Neural crest cell (in vitro differentiated cells): ENCODE results near the gene FGD5. TPM values are rescaled to one million over a fixed set of nuclear protein-coding genes. Genes with fewer than 3 reads are reported as not detected.

Source experiments
- DNase-seq: peaks from one replicate; pipeline ENCODE4 v3.0.0; 2021; ENCODE audit warnings: low read depth, mixed read lengths, low spot score
- H3K27ac Mint-ChIP-seq: one replicate; pipeline ENCODE4 v1.8.0; 2021; ENCODE audit warnings: mild to moderate bottlenecking, mixed read lengths; ENCODE audit not compliant: unreplicated experiment
- H3K27me3 Mint-ChIP-seq: 2 replicates; pipeline ENCODE4 v1.8.0; 2021; ENCODE audit warnings: low read depth, mild to moderate bottlenecking, mixed read lengths
- H3K36me3 Mint-ChIP-seq: 2 replicates; pipeline ENCODE4 v1.8.0; 2021; ENCODE audit warnings: low read depth, mild to moderate bottlenecking, mixed read lengths
- H3K4me1 Mint-ChIP-seq: 2 replicates; pipeline ENCODE4 v1.8.0; 2021; ENCODE audit warnings: mixed read lengths
- H3K4me3 Mint-ChIP-seq: one replicate; pipeline ENCODE4 v1.8.0; 2021; ENCODE audit warnings: mild to moderate bottlenecking, mixed read lengths
- H3K9me3 Mint-ChIP-seq: 2 replicates; pipeline ENCODE4 v1.8.0; 2021; ENCODE audit warnings: mixed read lengths
- CTCF ChIP-seq: fragments of 200-600 bp; sonication (generic); conservative IDR thresholded peaks from 2 replicates; pipeline ENCODE4 v1.5.0; 2021; ENCODE audit warnings: antibody characterized with exemption, mild to moderate bottlenecking
- total RNA-seq: library from RNA; stranded (reverse); gene quantifications from 2 replicates; pipeline ENCODE4 v1.2.1, GENCODE V29; 2021

The FGD5 gene
- total RNA-seq, 1 donor from 2014 or later = 0.61 TPM

DNA sequence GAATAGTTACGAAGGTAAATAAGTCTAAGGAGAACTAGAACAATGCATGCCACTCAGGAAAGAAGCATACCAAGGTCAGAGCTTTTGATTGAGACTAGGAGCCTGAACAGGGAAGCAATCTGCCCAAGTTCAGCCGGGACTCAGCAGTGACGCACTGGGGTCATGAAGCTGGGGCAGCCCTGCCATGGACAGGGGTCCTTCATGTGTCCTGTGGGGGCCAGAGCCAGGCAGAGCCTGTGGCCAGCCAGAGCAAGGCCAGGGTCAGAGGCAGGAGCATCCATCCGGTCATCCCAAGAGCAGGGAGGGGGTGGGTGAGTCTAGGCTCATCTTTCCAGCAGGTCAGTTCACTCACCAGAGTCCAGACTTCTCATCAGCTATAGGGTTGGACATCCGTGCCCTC lies 47.9 kb downstream of the FGD5 start:
- no peak for DNase-seq
- no peaks in the 10 kb centered on the region for H3K27me3 Mint-ChIP-seq
- H3K4me1 Mint-ChIP-seq = peaks cover 29% of the 10 kb centered on the region
- H3K4me3 Mint-ChIP-seq = no peak overlapping the region
- no peaks in the 10 kb centered on the region for H3K9me3 Mint-ChIP-seq
- H3K36me3 Mint-ChIP-seq = no peaks in the 10 kb centered on the region
- no peak overlapping the region for H3K27ac Mint-ChIP-seq
- no peak for TF ChIP-seq CTCF

GRCh38 chr3:14867936-14868570 lies 49.3 kb downstream of the FGD5 start:
- Mint-ChIP-seq H3K36me3 (no peaks in the 10 kb centered on the region), H3K9me3 (no peaks in the 10 kb centered on the region), H3K4me1 (peaks cover 26% of the 10 kb centered on the region), H3K27ac (peak overlapping the region; percentile 89), H3K27me3 (no peaks in the 10 kb centered on the region), H3K4me3 (no peak overlapping the region)
- no peak for DNase-seq
- TF ChIP-seq CTCF = no peak

DNA sequence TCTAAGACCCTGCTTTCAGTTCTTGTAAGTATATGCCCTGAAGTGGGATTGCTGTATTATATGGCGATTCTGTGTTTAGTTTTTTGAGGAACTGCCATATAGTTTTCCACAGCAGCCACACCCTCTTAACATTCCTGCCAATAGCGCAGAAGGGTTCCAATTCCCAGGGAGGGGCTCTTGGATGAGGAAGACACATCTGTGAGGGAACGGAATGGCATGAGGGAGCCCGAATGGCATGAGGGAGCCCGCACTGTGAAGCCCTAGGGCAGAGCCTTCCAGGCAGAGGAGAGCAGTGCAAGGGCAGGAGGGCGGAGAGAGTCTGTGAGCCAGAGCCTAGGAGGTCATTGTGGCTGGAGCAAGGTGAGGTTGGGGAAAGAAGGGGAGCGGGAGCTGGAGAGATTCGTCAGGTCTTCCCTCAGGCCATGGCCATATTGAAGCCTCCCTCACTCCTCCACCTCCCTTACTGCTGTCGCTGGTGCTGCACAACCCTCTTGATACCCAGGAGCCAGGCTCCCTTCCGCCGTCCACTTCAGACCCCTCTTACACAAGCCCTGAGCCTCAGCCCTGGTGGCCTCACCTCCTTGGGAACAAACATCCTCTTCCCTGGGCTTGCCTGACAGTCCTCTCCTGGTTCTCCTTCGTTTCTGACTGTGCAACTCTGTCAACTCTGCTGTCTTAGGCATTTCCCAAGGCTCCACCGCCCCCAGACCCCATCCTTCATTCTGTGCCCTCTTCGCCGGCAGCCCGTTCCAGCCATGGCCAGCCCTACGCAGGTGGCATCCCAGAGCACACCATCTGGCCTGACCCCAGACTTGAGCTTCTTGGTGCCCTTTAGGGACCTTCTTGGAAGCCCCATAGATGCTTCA lies 51.4 kb downstream of the FGD5 start:
- no peak for TF ChIP-seq CTCF
- Mint-ChIP-seq H3K4me3 (no peak overlapping the region), H3K27ac (no peak overlapping the region), H3K9me3 (no peaks in the 10 kb centered on the region), H3K36me3 (no peaks in the 10 kb centered on the region), H3K4me1 (peaks cover 25% of the 10 kb centered on the region), H3K27me3 (no peaks in the 10 kb centered on the region)
- DNase-seq = no peak

DNA sequence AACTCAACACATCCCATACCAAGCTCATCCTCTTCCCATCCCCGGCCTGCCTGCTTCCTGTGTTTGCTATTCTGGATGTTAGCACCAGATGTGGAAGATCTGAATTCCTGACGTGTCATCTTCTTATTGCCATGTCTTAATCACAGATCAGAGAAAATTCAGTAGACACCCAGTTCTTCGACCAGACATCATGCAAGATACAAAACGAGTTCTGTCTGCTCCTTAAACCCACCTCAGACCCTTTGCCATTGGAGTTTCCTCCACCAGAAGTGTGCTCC lies 52.0 kb downstream of the FGD5 start:
- Mint-ChIP-seq H3K36me3 (no peaks in the 10 kb centered on the region), H3K27me3 (no peaks in the 10 kb centered on the region), H3K27ac (no peak overlapping the region), H3K9me3 (no peaks in the 10 kb centered on the region), H3K4me1 (peaks cover 25% of the 10 kb centered on the region), H3K4me3 (no peak overlapping the region)
- TF ChIP-seq CTCF = no peak
- DNase-seq = no peak

- no peak for DNase-seq
- no peaks in the 10 kb centered on the region for H3K9me3 Mint-ChIP-seq
- no peaks in the 10 kb centered on the region for H3K27me3 Mint-ChIP-seq
- H3K27ac Mint-ChIP-seq = peak overlapping the region; percentile 1
- TF ChIP-seq CTCF = no peak
- no peak overlapping the region for H3K4me3 Mint-ChIP-seq
- H3K4me1 Mint-ChIP-seq = peaks cover 25% of the 10 kb centered on the region
- no peaks in the 10 kb centered on the region for H3K36me3 Mint-ChIP-seq
Measured at GRCh38 chr3:14871456-14872200, 52.9 kb downstream of the FGD5 start.
